B cell (primary cell): Measurements from ENCODE around the gene SLC25A52.

Experiments
- CTCF ChIP-seq: fragments of 200-600 bp; IDR thresholded peaks from one replicate; pipeline ENCODE4 v1.8.0; 2022; ENCODE audit warnings: antibody characterized with exemption, mild to moderate bottlenecking
- EZH2 ChIP-seq: IDR thresholded peaks from 2 replicates; pipeline ENCODE4 v1.6.1; 2012; ENCODE audit warnings: borderline replicate concordance, low read depth, mild to moderate bottlenecking, moderate library complexity, low read length; ENCODE audit not compliant: insufficient read depth, poor library complexity, severe bottlenecking

- TF ChIP-seq CTCF: no peak
- no peak for TF ChIP-seq EZH2
These were observed 13.2 kb upstream of the SLC25A52 start for GRCh38 chr18:31773774-31774476.
